Activated CD4-positive, CD25-positive, alpha-beta regulatory T cell treated with anti-CD3 and anti-CD28 coated beads, Interleukin-2, amount 50 U/mL, for 16 hours (primary cell): Measurements from ENCODE around the gene GDF9.

Source experiments
- DNase-seq: peaks from one replicate; pipeline ENCODE4 v3.0.0-alpha.2; 2020; ENCODE audit warnings: low read depth, low spot score

The GDF9 gene

DNA sequence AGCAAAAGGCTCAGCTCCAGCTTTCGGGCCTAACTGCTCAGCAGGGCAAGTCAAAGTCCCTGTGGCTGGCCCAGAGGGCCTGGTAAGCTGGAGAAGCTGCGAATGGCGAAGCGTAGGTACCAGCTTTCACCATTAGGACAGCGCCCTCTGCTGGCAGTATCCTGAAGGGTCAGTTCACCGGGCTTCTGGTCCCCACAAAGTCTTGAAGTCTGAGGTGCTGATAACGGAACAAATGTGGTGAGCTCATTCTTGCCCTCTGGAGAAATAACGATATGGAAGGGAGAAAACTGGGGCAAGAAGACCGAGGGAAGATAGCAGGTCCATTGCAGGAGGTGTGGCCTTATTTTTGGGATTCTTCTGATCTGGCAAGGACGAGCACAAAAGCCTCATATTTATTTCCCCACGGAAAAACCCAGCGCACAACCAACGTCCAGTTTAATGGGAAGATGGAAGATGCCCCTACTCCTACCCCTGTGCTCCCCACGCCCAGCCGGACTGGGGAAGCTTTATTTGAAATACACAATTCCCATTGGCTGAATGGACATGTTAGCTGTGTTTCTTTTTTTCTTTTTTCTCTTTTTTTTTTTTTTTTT, 46.0 kb downstream of the GDF9 start:
- DNase-seq = peak; percentile 81

DNA sequence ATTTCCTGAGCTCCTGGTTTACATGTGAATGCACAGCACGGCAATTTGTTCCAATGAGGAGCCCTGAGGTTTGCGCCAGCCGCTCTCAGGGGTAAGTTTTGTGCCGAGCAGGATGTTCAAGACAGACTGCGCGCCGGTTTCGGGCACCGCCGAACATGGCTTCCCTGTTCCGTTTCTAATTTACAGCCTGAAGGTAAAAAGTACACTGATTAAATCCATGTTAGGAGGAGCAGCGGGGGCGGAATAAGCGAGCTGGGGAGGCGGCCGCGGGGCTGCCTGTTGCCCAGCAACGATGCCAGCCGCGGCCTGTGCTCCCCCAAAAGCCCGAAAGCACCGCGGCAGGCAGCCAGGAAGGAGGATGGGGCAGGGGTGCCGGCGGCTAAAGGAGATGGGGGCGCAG, 46.8 kb downstream of the GDF9 start:
- DNase-seq = no peak

DNA sequence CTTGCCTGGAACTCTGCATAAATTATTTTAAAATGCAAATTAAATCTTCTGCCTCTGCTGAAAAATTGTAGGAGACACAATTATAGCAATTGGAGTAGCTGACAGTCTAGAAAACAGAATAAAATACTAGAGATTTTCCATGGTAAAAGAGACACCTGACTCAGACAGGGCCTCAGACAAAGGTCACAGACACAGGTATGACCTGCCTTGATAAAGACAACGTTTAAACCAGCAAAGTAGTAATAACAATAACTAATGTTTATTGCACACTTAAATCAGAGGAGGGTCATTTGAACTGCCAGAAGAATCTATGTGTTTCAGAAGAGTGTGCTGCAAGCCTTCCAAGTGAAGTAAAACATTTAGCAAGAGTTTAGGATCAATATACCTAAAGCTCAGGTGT, 49.3 kb downstream of the GDF9 start:
- DNase-seq = no peak

DNA sequence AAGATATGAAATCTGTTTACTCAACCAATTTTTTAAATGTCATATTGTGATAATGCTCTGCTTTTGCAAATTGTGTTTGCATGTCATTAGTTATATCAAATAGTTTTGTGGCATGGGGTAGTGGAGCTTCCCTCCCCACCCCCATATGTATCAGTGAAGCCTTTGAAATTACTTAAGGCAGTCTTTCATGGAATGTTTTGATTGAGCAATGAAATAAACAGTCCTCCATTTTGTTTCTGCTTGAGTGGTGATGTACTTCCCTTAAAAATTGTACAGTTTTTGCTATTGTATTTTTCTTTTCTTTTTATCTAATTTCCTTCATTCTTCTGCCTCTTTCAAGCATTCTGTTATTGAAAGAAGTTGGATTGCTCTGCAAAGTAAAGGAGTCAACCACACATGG, 49.7 kb downstream of the GDF9 start:
- no peak for DNase-seq

DNA sequence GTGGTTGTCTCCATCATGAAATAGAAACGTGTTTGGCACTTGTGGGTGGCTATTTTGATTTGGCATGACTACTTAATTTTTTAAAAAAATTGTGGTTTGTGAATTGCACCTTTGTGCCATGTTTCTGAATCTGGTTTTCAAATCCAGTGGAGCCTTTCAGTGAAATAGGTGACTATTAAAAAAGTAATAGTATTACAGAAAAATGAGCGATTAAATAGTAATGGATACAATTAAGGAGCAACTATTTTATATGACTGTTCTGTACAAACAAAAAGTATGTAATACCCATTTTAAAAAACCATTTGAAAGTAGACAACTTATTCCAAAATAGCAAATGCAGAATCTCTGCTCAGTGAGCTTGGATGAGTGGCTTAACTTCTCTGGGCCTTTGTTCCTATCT, 50.2 kb downstream of the GDF9 start:
- DNase-seq = no peak

DNA sequence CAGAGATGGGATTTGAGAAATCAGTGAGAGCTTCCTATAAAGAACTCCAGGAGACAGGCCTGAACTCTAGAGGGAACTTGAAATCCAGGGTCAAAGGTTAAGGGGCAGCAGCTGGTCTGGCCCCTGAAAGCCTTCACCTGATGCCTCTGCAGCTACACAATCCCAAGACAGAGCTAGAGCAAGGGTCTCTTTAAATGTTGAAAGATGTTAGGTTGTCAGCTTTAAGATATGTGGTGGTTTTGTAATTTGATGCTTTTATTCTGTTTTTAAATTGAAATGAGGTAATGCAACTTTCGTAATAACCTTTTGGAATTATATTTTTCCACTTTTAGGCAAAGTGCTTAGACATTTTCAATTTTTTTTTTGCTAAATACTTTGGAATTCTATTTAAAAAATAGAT, 50.8 kb downstream of the GDF9 start:
- DNase-seq = no peak

DNA sequence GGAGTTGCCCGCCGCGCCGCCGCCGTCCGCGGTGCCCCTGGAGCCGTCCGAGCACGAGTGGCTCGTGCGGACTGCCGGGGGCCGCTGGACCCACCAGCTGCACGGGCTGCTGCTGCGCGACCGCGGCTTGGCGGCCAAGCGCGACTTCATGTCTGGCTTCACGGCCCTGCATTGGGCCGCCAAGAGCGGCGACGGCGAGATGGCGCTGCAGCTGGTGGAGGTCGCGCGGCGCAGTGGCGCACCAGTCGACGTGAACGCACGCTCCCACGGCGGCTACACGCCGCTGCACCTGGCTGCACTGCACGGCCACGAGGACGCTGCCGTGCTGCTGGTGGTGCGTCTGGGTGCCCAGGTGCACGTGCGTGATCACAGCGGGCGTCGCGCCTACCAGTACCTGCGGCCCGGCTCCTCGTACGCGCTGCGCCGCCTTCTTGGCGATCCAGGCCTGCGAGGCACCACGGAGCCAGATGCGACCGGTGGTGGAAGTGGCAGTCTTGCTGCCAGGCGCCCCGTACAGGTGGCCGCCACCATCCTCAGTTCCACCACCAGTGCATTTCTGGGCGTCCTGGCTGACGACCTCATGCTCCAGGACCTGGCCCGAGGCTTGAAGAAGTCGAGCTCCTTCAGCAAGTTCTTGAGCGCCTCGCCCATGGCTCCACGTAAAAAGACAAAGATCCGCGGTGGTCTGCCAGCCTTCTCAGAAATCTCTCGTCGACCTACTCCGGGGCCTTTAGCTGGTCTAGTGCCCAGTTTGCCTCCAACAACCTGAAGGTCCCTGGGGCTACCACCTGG, 51.6 kb downstream of the GDF9 start:
- no peak for DNase-seq

DNA sequence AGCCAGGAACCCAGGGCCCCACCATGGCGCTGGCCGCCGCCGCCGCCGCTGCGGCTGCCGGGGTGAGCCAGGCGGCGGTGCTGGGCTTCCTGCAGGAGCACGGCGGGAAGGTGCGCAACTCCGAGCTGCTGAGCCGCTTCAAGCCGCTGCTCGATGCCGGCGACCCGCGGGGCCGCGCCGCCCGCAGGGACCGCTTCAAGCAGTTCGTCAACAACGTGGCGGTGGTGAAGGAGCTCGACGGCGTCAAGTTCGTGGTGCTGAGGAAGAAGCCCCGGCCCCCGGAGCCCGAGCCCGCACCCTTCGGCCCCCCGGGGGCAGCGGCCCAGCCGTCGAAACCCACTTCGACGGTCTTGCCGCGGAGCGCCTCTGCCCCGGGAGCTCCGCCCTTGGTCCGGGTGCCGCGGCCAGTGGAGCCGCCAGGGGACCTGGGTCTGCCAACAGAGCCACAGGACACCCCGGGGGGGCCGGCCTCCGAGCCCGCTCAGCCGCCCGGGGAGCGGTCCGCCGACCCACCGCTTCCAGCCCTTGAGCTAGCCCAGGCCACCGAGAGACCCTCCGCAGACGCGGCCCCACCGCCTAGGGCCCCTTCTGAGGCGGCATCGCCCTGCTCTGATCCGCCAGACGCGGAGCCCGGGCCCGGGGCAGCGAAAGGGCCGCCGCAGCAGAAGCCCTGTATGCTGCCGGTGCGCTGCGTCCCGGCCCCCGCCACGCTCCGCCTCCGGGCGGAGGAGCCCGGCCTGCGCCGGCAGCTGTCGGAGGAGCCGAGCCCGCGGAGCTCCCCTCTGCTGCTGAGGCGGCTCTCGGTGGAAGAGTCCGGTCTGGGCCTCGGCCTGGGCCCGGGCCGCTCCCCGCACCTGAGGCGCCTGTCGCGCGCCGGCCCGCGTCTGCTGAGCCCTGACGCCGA, 52.4 kb downstream of the GDF9 start:
- no peak for DNase-seq

DNA sequence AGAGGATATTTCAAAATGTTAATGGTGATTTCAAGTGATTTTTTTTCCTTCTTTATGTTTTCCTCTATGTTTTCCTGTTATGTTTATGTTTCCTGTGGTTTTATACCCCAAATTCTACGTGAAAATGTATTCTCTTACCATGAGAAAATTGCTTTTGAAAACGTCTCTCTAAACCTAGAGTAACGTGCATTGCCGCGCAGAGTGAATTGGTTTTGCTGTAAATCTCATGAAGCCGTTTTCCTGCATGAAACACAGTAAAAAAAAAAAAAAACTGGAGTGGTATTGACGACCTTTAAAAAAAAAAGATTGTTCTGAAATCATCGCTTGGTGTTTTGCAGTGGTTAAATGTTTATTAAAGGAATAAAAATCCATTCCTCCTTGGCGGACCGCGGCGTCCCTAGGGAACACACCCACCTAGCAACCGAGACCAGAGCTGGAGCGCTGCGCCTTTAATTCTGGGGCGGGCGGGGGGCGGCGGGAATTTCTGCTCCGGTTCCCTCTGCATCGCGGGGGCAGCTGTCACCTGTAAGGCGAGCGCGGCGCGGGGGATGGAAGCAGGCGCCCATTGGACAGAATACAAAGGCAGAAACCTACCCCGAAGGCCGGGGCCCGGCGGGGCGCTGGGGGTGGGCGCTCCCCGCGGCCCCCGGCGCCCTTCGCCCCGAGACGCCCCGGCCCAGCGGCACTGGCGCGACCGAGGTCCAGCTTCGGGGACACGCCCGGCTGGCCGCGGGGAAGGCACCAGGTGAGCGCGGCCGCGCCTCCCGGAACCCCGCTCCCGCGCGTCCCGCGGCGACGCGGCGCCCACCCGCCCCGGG, 53.3 kb downstream of the GDF9 start, which contains the start of gene SOWAHA:
Gene SOWAHA (plus strand): TSS at position 522 of the 818 bp plus-strand sequence. CDS start 320 bp downstream, outside the sequence.
- DNase-seq = no peak

DNA sequence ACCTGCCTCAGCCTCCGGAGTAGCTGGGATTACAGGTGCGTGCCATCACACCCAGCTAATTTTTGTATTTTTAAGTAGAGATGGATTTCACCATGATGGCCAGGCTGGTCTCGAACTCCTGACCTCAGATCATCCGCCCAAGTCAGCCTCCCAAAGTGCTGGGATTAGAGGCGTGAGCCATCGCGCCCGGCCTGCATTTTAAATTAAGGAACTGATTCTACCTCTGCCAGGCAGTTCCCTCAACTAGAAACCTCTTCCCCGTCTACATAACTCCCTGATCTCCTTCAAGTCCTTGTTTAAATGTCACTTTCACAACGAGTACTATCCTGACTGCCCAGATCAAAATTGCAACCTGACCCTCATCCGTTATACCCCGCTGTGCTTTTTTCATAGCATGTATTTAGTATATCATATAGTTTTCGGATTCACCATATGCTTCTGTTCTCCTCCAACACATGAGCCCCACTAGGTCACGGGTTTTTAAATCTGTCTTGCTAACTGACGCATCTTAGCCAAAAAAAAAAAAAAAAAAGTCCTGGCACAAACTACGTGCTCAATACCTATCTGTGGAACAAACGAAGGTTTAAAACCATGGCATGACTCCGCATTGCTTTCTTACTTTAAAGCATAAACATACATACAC, 54.0 kb downstream of the GDF9 start:
- DNase-seq = no peak
